GM12872 (cell line): ENCODE data around the gene STARD8.

Experiments used
- CTCF ChIP-seq: IDR thresholded peaks from 3 replicates; pipeline ENCODE4 v1.5.1; 2011; ENCODE audit warnings: low read depth, mild to moderate bottlenecking, low read length, moderate library complexity; ENCODE audit not compliant: insufficient read depth

Gene STARD8

GRCh38 chrX:68750316-68750715 is 102.8 kb downstream of the STARD8 start:
- no peak for TF ChIP-seq CTCF

GRCh38 chrX:68751372-68751771 is 103.9 kb downstream of the STARD8 start:
- TF ChIP-seq CTCF = no peak

- no peak for TF ChIP-seq CTCF
Measured at GRCh38 chrX:68753218-68753617, 105.8 kb downstream of the STARD8 start.

GRCh38 chrX:68754406-68754805 is 106.9 kb downstream of the STARD8 start:
- no peak for TF ChIP-seq CTCF

GRCh38 chrX:68755616-68756125 is 108.2 kb downstream of the STARD8 start:
- TF ChIP-seq CTCF = no peak

GRCh38 chrX:68757331-68757730 is 109.9 kb downstream of the STARD8 start:
- no peak for TF ChIP-seq CTCF

- TF ChIP-seq CTCF = no peak
Measured at GRCh38 chrX:68757731-68758130, 110.3 kb downstream of the STARD8 start.
